ENCODE results near the gene MICALL1. TPM values are rescaled to one million over a fixed set of nuclear protein-coding genes. Genes with fewer than 3 reads are reported as not detected.

MICALL1 gene
- total and polyA plus RNA-seq, 2 experiments from 2014 or later, result 13.6 to 34.9 TPM

DNA sequence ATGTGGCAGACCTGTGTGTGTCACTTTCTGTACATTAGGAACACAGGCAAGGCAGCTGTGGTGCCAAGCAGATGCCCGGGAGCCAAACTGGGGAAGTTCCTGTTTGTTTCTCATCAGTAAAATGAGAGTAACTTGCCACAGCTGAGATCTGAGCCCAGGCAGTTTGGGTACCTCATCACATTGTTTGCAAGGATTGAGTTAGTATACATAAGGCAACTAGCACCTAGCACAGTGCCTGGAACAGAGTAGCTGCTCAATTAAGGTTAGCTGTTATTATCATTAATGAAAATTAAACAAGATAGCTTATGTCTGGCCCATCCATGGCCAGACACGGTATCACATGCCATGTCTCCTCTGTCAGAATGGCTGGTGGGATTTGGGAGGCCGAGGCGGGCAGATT is 70.5 kb downstream of the MICALL1 start:
- no peak overlapping the region for H3K4me3 ChIP-seq
- no peak for DNase-seq (ENCODE audit: low read depth in 1 of 2, low spot score in 1 of 2)

DNA sequence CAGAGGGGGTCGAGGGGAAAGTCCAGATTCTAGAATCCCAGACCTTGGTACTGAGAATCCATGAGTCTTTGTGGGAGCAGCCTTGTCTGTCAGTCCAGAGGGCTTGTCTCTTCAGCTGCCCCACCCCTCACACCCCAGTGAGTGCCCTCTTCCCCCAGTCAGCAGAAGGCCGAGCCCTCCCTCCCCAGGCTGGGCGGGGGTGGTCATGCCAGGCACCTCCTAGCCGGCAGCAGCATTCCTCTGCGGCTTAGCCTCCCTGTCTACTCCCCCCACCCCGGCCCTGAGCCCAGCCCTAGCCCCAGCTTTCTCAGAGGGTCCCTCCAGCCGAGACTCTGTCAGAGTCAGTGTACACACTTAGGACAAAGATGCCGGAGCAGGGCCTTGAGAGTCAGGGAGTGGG is 73.7 kb downstream of the MICALL1 start:
- no peak for DNase-seq (ENCODE audit: low read depth in 1 of 2, low spot score in 1 of 2)
- TF ChIP-seq, protein P1, sequence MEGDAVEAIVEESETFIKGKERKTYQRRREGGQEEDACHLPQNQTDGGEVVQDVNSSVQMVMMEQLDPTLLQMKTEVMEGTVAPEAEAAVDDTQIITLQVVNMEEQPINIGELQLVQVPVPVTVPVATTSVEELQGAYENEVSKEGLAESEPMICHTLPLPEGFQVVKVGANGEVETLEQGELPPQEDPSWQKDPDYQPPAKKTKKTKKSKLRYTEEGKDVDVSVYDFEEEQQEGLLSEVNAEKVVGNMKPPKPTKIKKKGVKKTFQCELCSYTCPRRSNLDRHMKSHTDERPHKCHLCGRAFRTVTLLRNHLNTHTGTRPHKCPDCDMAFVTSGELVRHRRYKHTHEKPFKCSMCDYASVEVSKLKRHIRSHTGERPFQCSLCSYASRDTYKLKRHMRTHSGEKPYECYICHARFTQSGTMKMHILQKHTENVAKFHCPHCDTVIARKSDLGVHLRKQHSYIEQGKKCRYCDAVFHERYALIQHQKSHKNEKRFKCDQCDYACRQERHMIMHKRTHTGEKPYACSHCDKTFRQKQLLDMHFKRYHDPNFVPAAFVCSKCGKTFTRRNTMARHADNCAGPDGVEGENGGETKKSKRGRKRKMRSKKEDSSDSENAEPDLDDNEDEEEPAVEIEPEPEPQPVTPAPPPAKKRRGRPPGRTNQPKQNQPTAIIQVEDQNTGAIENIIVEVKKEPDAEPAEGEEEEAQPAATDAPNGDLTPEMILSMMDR (IDR thresholded peaks at IDR 0.05; ENCODE audit: low read depth, low read length), result no peak

More for the DNA sequence above, 70.5 kb downstream of the MICALL1 start:
- no peak overlapping the region for H3K27ac ChIP-seq
- TF ChIP-seq, protein P1 (IDR thresholded peaks at IDR 0.05; ENCODE audit: low read depth, low read length), result no peak
- no peaks in the 10 kb centered on the region for H3K9me3 ChIP-seq (ENCODE audit: low read depth)
- H3K36me3 ChIP-seq, result no peaks in the 10 kb centered on the region
- no peaks in the 10 kb centered on the region for H3K27me3 ChIP-seq
- H3K4me1 ChIP-seq (ENCODE audit: low read depth), result peaks cover 10% of the 10 kb centered on the region

DNA sequence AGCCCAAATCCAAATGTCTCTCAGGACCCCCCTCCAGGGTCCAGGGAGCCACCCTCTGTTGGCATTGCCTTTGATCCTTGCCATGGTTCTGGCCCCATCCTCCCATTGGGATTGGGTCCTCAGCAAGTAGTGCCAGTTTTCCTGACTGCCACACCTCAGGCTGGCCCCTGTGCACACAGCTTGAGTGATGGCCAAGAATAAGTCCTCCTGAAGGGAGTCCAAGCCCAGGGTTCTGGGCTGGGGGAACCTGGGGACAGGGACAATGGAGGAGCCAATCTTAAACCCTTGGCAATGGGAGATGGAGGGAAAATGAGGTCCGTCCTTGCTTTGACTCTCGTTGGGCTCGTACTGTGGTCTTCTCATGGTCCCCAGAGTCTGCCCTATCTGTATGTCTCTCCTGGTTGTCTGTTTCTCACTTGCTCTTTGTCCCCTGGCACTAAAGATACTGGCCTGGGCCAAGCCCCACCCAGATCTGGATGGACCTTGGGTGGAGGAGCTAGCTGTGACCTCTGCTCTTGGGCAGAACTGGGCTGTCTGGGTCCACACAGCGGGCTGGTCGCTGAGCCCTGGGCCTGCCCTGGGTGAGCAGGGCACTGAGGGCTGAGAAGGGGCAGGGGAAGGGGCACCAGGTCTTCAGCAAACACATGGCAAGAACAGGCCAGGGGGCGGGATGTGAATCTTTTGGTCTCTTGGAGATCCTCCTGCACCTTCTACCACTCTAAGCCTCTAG is 75.3 kb downstream of the MICALL1 start:
- Histone ChIP-seq H3K36me3 (no peaks in the 10 kb centered on the region), H3K9me3 (ENCODE audit: low read depth) (no peaks in the 10 kb centered on the region), H3K4me3 (no peak overlapping the region), H3K4me1 (ENCODE audit: low read depth) (no peaks in the 10 kb centered on the region), H3K27me3 (peaks cover 33% of the 10 kb centered on the region), H3K27ac (no peak overlapping the region)
- no peak for DNase-seq (ENCODE audit: low read depth in 1 of 2, low spot score in 1 of 2)
- TF ChIP-seq, protein P1 (IDR thresholded peaks at IDR 0.05; ENCODE audit: low read depth, low read length), result no peak

More for the DNA sequence above, 73.7 kb downstream of the MICALL1 start:
- Histone ChIP-seq H3K36me3 (no peaks in the 10 kb centered on the region), H3K9me3 (ENCODE audit: low read depth) (no peaks in the 10 kb centered on the region), H3K27ac (no peak overlapping the region), H3K27me3 (peaks cover 30% of the 10 kb centered on the region), H3K4me1 (ENCODE audit: low read depth) (no peaks in the 10 kb centered on the region), H3K4me3 (no peak overlapping the region)

DNA sequence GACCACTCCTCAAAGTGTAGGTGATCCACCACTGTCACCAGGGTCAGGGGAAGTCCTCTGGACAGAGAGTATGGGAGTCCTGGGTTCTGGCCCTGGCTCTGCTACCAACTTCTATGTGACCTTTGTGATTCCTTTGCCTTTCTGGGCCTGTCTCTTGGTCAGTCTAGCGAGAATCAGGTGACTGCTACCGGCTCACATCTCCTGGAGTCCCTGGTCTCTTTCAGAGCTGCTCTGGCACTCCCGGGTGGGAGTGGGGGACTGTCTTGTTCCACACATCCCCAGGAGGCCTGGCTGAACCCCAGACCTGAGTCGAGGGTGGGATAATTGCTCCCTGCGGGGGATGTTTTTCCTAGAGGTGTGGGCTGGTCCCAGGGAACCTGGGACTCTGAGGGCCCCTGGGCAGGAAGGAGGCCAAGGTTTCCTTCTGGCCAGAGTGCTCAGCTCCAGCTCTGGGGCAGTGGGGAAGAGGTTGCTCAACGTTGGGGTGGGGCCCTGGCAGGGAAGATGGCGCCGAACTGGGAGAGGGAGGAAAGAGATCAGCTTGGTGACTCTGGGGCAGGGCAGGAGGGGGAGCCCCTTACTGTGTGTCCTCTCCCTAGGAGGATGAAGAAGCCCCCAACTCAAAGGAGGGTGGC is 76.2 kb downstream of the MICALL1 start:
- peaks cover 33% of the 10 kb centered on the region for H3K27me3 ChIP-seq
- H3K4me1 ChIP-seq (ENCODE audit: low read depth), result no peaks in the 10 kb centered on the region
- TF ChIP-seq, protein P1 (IDR thresholded peaks at IDR 0.05; ENCODE audit: low read depth, low read length), result no peak
- no peaks in the 10 kb centered on the region for H3K9me3 ChIP-seq (ENCODE audit: low read depth)
- H3K27ac ChIP-seq, result no peak overlapping the region
- H3K36me3 ChIP-seq, result no peaks in the 10 kb centered on the region
- no peak overlapping the region for H3K4me3 ChIP-seq
- DNase-seq (ENCODE audit: low read depth in 1 of 2, low spot score in 1 of 2), result no peak

DNA sequence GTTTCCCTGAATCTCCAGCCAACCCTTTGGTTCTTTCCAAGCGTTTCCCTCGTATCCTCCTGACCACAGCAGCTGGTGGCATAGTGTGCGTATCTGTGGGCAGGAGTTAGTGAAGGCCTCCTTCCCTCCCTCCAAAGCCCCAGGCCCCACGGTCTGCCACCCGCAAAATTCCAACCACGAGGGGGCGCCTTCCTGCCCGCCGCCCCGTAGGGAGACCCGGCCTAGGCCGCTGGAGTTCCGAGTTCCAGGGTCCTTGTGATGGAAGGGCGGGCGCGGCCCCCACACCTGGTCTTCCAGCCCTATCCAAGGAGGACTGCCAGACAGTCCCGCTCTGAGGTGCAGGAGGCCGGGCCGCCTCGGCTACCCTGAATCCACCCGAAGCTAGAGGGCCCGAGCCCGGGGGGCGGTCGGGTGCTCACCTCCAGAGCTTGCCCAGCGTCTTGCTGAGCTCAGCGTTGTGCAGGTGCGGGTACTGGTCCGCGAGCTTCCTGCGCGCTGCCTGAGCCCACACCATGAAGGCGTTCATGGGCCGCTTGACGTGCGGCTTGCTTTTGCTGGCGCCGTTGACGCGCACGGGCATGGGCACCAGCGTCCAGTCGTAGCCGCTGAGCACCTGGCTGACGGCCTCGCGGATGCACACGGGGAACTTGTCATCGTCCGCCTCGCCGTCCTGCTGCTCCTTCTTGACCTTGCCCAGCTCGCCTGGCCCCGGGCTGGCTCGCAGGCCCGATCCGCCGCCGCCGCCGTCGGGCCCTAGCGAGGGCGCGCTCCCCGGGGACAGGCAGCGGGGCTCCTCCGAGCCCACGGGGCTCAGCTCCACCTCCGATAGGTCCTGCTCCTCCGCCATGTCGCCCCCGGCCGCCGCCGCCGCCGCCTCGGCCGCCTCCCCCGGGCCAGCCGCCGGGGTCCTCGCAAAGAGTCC is 77.1 kb downstream of the MICALL1 start:
- Histone ChIP-seq H3K27me3 (peaks cover 33% of the 10 kb centered on the region), H3K36me3 (no peaks in the 10 kb centered on the region), H3K4me3 (no peak overlapping the region), H3K27ac (no peak overlapping the region), H3K9me3 (ENCODE audit: low read depth) (no peaks in the 10 kb centered on the region), H3K4me1 (ENCODE audit: low read depth) (no peaks in the 10 kb centered on the region)
- DNase-seq (ENCODE audit: low read depth in 1 of 2, low spot score in 1 of 2), result no peak
- TF ChIP-seq, protein P1 (IDR thresholded peaks at IDR 0.05; ENCODE audit: low read depth, low read length), result peak; percentile 36

Data from cardiac muscle cell (in vitro differentiated cells and primary cell).